HG03175 (cell line): ENCODE data around the gene PTPRN2.
"Not testable (repeated sequence)": the region's sequence is repeated elsewhere in the genome, so short reads cannot be mapped to it uniquely, and the experiment has no call there.

ENCODE experiments used
- ATAC-seq: cut with Tn5 transposase; IDR thresholded peaks from one replicate; pipeline ENCODE4 v1.9.1; 2021; ENCODE audit warnings: mild to moderate bottlenecking, moderate library complexity; ENCODE audit not compliant: unreplicated experiment

The PTPRN2 gene

DNA sequence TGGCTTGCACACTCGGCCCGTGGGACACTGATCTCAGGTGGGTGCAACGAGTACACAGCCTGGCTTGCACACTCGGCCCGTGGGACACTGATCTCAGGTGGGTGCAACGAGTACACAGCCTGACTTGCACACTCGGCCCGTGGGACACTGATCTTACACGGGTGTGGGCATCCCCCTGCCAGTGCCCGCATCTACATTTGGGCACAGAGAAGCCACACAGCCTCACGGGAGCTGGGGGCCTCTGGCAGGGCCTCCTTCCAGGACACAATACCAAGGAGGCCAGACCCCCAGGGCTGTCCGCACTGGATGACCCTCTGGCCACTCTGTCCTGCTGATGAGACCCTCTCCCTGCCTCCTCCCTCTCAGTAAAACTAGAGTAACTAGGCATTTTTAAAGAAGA is 920.4 kb downstream of the PTPRN2 start:
- ATAC-seq = no peak

DNA sequence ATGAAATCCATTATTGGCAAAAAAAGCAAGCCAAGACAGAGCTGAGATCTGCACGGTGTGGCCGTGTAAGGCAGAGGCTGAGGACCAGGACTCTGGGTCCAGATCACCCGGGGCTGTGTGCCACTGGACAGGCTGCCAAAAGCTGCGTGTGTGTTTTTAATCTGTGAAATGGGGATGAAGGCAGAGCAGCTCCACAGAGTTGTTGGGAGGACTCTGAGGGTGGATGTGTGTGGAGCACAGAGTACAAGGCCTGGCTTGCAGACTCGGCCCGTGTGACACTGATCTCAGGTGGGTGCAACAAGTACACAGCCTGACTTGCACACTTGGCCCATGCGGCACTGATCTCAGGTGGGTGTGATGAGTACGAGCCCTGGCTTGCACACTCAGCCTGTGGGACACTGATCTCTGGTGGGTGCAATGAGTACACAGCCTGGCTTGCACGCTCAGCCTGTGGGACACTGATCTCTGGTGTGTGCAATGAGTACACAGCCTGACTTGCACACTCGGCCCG is 921.0 kb downstream of the PTPRN2 start:
- no peak for ATAC-seq

GRCh38 chr7:157665634-157665988 is 922.0 kb downstream of the PTPRN2 start:
- not testable (repeated sequence) for ATAC-seq

DNA sequence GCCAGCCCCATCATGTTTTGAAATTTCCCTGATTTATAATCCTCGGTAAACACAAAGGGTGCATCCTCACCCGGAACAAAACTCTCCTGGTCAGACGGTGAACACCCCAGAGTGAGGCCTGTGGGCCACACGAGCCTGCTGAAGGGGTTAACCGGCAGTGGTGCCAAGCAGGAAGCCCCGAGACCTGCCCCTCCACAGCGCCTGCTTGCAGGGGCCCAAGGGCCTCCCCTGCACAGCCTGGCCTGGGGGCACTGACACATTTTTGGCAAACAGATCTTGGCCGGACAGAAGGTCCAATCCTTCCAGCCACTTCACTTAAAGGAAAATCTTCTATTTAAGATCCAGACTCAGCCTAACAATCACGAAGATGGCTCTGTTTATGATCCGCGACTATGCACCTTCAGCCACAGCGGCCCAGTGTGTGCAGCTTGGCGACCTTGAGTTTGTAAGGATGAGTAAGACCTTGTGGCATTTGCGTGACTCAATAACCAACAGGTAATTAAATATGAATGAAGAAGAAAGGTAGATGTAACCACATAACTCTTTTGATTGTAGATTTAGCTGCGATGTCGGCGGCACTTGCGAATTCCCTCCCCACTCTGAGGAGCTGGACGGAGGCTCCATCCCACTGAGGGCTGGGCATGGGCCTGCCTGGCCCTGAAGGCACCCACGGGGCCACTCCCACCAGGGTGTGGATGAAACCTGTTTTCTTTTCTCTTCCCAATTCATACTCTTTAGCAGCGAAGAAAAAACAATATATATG is 922.6 kb downstream of the PTPRN2 start:
- no peak for ATAC-seq

GRCh38 chr7:157664034-157664433 is 923.6 kb downstream of the PTPRN2 start:
- no peak for ATAC-seq

- no peak for ATAC-seq
Measured at GRCh38 chr7:157662981-157663716, 924.5 kb downstream of the PTPRN2 start.

- ATAC-seq = no peak
Measured at GRCh38 chr7:157662110-157662791, 925.4 kb downstream of the PTPRN2 start.

GRCh38 chr7:157661611-157661975 is 926.0 kb downstream of the PTPRN2 start:
- no peak for ATAC-seq

GRCh38 chr7:157660971-157661610 is 926.5 kb downstream of the PTPRN2 start:
- ATAC-seq = no peak

GRCh38 chr7:157658851-157659412 is 928.7 kb downstream of the PTPRN2 start:
- no peak for ATAC-seq

DNA sequence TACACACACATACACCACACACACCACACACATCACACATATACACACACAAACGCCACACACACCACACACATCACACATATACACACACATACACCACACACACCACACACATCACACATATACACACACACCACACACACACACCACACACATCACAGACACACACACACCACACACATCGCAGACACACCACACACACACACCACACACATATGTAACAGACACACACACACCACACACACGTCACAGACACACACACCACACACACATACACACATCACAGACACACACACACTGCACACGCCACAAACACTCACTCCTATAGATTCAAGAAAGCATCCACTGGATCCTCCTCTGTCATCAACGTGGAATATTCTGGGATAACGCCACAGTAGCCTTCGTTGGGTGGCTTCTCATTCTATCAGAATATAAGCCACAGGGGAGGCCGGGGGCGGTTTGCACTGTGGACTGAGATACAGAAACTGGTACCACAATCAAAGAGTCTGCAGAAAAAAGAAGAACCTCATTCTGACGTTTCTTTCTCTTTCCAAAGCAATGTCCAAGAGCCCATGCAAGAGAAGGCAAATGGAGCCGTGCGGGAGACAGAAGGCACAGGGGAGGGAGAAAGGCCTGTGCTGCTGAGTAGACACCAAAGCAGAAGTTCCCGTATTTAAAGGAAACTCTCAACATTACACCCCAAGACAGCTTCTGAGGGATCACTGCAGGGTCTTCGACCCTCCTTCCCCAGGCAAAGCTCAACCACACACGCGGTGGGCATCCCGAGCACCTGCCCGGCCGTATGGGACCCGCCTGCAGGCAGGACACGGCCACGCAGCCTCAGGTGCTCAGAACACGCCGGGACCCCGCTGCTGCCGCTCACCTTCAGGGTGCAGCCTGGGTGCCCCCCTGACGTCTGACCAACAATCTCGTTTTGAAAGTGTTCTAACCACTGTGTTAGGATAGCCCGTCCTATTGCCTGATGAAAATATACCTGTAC is 929.6 kb downstream of the PTPRN2 start:
- ATAC-seq = no peak

DNA sequence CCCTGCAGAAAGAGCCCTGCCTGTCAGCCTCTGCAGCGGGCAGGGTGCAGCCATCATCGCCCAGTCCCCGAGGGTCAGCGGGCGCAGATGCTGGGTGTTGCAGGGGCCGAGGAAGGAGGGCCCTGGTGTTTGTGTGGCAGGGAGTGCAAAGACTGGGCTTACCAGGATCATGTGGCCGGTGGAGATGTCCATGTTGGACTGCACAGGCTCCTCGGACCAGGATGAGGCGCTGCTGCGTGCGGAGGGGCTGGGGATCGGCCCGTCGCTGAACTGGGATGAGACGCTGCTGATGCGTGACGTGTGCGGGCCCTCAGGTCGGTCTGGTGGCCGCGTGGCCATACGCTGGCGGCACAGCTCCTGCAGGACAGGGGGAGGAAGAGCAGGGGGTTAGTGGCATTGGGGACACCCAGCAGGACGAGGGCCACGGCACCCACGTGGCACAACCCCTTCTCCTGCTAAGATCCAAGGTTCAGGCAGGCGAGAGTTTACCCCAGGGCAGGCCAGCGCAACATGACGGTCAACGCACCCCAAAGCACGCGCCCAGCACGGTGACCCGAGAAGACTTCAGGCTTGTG is 931.3 kb downstream of the PTPRN2 start:
- ATAC-seq = no peak

DNA sequence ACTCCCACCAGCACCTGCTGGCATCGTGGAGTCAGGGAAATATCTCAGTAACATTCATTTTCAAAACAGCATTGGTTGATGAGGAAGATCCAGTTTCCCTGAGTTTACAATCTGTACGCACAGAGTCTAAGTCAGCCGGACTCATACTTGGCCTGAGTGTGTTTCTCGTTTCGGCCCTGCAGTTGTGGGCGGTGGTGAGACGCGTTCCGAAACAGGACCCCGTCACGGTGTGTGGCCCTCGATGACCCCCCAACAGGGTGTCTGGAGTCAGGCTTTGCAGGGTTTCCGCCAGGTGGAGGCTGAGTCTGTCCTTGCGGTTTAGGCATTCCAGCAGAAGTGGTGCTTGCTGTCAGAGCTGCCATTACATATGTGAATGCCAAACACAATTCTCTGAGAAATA is 933.3 kb downstream of the PTPRN2 start:
- ATAC-seq = no peak

DNA sequence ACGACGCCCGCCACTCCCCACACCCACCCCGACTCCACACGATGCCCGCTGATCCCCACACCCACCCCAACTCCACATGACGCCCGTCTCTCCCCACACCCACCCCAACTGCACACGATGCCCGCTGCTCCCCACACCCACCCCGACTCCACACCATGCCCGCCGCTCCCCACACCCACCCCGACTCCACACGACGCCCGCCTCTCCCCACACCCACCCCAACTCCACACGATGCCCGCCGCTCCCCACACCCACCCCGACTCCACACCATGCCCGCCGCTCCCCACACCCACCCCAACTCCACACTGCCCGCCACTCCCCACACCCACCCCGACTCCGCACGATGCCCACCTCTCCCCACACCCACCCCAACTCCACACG is 933.8 kb downstream of the PTPRN2 start:
- no peak for ATAC-seq

- no peak for ATAC-seq
Measured at GRCh38 chr7:157652954-157653826, 934.4 kb downstream of the PTPRN2 start.

DNA sequence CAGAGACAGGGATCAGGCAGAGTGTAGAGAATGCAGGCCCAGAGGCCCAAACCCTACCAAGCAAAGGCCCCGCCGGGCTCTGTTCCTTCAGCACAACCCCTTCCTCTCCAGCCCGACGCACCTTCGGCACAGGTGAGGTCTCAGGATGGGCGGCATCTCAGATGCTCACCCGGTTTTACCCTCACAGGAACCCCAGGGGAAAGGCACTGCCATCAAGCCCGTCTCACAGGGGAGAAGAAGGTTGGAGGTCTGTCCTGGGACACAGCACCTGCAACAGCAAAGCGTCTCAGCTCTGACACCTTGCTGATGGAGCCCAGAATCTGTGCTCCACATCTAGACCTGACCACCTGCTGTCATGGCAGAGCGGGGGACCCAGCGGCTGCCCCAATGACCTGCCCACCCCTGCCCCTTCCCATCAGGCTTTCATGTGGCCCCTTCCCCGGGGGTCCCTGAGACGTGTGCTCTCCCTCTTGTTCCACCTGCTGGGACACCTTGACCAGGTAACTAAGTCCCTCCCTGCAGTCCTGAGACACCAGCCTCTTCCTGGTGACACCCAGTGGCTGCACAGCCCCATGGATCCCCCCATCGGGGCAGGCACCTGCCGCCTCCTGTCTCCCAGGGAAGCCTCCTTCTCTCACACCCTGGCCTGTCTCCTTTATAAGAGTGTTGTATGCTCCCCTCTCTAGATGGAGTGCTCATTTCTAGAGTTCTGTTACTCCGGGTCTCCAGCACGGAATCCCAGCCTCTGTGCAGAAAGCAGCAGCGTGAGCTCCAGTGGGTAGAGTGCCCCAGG is 935.3 kb downstream of the PTPRN2 start:
- ATAC-seq = no peak

- no peak for ATAC-seq
Measured at GRCh38 chr7:157651366-157652160, 936.1 kb downstream of the PTPRN2 start.
